Stimulated activated CD4-positive, alpha-beta T cell treated with anti-CD3 and anti-CD28 coated beads, Interleukin-1b, Interleukin-23, amount 100 ng/mL, for 4 hours (primary cell): ENCODE measurements around the gene AVP.
A peak's percentile ranks its signal among the peaks of the same experiment; 100 is the strongest.

ENCODE experiments used
- DNase-seq, 2 donors: peaks; one replicate each; pipeline ENCODE4 v3.0.0-alpha.2; 2020; ENCODE audit warnings: low read depth in 2 of 2

The AVP gene

DNA sequence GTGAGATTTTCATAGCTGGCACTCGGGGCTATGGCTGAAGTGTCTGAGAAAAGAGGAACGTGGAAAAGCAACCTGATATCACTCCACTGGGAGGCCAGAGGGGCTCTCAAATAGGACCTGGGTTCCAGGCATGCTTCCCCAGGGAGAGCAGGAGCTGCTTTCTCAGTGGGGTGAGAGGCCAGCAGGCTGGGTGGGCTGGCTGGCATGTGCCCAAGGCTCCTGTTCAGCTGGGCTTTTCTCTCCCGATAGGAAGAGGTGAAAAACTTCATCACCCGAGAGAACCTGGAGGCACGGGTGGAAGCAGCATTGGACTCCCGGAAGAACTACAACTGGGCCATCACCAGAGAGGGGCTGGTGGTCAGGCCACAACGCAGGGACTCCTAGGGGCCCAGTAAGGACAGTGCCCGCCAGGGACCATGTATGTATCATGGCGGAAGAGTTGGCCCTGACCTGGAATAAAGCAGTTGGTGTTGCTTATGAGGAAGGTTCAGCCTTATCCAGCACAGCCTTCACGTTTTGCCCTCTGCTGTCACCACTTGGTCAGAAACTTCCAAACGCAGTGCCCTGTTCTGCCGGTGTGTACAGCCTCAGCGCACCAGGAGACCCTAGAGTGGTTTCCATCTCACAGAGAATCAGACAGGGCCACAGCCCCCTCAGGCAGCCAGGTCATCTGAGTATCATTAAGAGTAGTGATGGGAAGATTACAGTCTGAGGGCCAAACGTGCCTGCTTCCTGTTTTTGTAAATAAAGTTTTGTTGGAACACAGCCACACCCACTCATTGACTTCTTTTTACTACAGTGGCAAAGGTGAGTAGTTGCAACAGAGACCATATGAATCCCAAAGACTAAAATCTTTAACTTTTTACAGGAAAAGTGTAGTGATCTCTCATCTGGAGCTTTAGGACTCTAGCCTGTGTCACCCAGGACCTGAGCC, 36.8 kb downstream of the AVP start:
- DNase-seq = no peak

GRCh38 chr20:3046677-3047462, 37.7 kb downstream of the AVP start:
- no peak for DNase-seq

DNA sequence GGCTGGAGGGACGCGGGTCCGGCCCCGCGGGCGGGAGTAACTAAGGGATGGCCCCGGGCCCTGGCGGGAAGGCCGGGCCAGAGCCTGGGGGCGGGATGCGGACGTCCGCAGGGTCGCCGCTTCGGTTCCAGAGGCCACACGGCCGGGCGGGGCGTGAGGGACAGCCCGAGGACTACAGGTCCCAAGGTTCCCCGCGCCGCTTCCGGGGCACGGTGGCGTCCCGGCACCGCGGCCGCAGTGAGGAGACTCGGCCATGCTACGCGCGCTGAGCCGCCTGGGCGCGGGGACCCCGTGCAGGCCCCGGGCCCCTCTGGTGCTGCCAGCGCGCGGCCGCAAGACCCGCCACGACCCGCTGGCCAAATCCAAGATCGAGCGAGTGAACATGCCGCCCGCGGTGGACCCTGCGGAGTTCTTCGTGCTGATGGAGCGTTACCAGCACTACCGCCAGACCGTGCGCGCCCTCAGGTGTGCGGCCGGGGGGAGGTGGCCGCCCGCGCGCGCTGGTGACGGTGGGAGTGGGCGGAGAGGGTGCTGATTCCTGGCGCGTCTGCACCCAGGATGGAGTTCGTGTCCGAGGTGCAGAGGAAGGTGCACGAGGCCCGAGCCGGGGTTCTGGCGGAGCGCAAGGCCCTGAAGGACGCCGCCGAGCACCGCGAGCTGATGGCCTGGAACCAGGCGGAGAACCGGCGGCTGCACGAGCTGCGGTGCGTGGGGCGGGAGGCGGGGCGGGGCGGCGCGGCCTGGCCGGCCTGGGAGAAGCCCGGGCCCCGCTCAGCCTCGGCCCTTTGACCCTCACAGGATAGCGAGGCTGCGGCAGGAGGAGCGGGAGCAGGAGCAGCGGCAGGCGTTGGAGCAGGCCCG, 38.5 kb downstream of the AVP start, which contains the start of gene MRPS26:
MRPS26 (plus strand) TSS at position 237 of the 861 bp plus-strand sequence; CDS start at position 254, 17 bp downstream.
- peak; percentile 65 to 82 for DNase-seq

GRCh38 chr20:3045042-3045815, 39.3 kb downstream of the AVP start:
- no peak for DNase-seq

DNA sequence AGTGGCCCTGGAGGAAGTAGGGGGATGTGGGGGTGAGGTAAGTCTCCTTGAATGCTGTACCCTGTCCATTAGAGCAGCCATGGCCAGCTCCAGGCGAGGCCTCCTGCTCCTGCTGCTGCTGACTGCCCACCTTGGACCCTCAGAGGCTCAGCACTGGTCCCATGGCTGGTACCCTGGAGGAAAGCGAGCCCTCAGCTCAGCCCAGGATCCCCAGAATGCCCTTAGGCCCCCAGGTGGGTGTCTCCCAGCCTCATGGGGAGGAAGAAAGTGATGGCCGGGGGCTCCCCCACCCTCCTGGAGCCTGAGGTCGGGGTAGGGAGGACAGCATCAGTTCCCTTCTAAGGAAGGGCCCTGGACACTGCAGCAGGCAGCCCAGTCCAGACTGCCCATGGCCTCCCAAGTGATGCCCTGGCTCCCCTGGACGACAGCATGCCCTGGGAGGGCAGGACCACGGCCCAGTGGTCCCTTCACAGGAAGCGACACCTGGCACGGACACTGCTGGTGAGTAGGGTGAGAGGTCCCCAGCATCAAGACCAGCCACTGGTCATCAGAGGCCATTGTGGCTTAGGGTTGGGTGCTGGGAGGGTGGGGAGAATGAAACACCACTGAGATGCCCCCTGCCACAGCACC, 40.1 kb downstream of the AVP start:
- DNase-seq = no peak

- DNase-seq = no peak
Observed at GRCh38 chr20:3043322-3043721, 41.2 kb downstream of the AVP start, which contains the start of gene GNRH2. GNRH2 (plus strand) TSS chr20:3043622; CDS start chr20:3044415, 793 bp downstream.

DNA sequence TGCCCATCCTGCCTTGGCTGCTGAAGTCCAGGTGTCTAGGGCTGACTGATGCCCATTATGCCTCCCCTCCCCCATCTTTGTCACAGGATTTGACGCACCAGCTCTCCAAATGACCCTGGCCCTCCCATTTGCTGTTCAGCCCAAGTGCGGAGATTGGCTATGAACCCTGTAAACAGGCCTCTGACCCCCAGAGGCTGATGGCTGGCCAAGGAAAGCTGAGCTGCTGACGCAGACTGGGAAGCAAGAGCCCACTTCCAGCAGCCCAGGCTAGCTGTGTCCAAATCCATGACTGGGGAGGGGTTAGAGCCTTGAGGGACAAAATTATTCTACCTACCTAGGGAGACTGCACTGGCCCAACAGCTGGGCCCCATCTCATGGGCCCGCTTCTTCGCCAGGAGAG, 41.9 kb downstream of the AVP start:
- no peak for DNase-seq

DNA sequence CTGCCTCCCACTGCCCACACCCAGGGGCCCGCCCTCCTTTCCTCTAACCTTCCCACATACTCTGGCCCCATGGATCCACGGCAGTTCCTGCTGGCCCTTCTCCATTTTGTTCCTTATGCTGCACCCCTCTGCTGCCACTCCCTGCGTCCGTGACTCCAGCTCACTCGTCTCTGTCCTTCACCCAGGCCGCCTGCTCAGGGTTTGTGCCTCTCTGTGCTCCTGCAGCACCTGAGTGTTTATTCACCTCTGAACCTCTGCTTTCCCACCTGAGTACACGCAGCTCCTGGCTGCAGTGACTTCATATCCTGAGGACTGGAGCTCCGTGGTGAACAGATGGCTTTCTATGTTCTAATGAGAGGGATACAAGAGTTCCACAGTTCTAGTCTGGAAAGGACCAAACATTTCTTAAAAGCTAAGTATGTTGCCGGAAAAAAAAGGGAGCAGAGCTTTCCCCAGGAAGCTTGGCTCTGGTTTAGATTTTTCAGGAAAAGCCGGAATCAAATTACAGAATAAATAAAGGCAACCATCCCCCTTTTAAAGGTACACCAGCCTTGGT, 42.6 kb downstream of the AVP start:
- no peak for DNase-seq

DNA sequence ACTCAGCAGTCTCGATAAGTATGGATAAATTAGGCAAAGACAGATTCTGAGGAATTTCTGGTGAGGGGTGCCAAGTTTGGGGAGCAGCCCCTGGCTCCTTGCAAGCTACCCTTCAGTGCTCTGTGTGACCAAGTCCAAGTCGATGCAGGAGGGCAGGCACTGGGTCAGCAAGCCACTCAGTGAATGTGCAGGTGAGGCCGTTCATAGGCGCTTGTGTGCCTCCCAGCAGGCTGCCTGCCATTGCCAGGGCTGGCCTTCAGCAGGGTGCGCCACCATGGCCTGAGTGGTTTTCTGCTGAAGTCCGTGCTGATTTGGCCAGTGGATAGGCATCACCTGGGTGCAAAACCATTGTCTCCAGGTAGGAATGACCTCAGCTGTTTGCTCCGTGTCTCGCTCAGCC, 44.4 kb downstream of the AVP start:
- no peak for DNase-seq

- DNase-seq = no peak
Observed at GRCh38 chr20:3039426-3039825, 45.1 kb downstream of the AVP start.

DNA sequence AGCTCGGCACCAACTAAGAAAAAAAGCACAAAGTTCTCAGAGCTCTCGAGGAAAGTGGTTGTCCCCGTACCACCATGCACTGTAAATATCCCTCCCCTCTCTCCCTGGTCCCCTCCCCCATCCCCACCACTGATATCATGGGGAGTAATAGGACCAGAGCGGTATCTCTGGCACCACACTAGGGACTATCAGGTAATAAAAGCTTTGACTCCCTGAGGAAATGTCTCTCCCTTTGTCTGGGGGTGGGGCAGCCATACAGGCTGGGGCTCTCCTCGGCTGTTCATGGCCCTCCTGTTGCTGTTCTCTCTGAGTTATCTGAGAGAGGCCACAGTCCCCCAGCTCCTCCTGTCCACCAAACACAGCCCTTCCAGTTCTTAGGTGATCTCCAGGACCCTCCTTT, 46.1 kb downstream of the AVP start:
- no peak for DNase-seq

DNA sequence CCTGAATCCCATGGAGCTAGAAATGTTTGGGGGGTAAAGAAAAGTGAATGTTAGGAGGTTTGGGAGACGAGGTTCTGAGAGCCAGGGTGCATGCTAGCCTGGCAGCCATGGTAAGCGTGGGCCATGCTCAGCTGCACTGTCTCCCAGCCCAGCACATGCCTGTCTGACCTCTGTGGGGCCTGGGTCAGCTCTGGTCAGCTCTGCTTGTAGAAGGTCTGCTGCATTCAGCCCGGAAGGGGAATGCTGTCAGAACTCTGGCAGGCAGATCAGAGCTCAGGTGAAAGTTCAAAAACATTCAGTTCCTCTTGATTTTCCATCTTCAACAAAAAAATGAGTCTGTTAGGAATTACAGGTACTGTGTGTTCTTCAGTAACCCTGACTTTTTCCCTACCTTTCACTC, 46.9 kb downstream of the AVP start:
- no peak for DNase-seq

DNA sequence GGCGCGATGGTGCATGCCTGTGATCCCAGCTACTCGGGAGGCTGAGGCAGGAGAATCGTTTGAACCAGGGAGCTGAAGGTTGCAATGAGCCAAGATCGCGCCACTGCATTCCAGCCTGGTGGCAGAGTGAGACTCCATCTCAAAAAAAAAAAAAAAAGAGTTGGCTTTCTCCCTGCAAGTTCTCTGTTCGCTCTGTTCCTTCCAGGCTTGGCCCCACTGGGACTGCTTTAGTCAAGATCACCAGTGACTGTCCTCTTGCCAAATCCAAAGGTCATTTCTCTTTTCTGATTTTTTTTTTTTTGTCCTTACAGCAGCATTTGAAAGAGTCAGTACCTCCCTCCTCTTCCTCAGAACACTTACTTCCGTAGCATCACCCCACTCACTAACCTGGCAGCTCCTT, 51.9 kb downstream of the AVP start:
- DNase-seq = no peak
